RCC 7860 (cell line): ENCODE results near the gene HSD17B14.

ENCODE experiments used
- DNase-seq: peaks from one replicate; pipeline ENCODE4 v3.0.0-alpha.2; 2015; ENCODE audit warnings: low spot score
- FAIRE-seq: peaks from 2 replicates; lab custom pipeline; 2012; peaks lifted over from hg19 to GRCh38; lab: Jason Lieb, UNC

The HSD17B14 gene

DNA sequence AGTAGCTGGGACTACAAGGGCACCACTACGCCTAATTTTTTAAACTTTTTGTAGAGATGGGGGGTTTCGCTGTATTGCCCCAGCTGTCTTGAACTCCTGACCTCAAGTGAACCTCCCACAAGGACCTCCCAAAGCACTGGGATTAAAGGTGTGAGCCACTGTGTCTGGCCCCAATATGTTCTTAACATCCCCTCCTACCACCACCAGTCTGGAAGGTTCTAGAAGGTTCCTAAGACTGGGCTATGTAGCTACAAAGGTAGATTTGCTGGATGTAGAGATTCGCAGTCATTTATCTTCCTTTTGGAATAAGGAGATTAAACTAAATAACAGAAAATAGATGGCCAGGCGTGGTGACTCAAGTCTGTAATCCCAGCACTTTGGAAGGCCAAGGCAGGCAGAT, 5.3 kb downstream of the HSD17B14 start:
- DNase-seq (no peak), FAIRE-seq (no peak)

DNA sequence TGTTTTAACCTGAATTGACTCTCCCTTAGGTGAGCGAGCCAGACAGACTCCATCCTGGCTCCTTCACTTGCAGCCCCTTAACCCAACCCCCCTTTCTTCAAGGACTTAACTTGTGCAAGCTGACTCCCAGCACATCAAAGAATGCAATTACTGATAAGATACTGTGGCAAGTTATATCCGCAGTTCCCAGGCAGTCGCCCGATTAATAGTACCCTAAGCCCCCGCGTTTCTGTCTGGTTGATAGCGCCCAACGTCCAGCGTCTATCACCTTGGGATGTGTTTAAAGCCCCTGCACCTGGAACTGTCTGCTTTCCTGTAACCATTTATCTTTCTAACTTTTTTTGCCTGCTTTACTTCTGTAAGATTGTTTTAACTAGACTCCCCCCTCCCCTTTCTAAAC, 6.2 kb downstream of the HSD17B14 start:
- no peak for FAIRE-seq

DNA sequence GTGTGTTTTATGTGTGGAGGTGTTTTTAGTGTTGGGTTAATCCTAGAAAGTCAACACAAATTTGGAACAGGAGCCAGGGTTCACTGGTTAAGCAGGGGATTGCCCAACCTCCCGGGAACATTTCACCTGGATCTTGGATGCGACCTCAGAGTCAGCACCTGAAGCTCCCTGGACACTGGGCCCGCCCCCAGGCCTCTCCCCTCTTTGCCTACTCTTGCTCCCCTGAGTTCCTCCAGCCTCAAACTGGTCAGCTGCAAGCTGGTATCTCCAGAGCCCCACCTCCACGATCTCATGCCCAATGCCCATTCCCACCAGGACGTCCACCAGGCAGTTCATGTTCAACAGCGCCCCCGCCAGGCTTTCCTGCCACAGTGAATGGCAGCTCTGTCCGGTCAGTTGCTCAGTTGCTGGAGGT, 9.7 kb downstream of the HSD17B14 start:
- no peak for DNase-seq
- no peak for FAIRE-seq

More for the DNA sequence above, 6.2 kb downstream of the HSD17B14 start:
- no peak for DNase-seq

- DNase-seq (no peak), FAIRE-seq (no peak)
Measured at GRCh38 chr19:48822514-48822913, 13.8 kb downstream of the HSD17B14 start.

DNA sequence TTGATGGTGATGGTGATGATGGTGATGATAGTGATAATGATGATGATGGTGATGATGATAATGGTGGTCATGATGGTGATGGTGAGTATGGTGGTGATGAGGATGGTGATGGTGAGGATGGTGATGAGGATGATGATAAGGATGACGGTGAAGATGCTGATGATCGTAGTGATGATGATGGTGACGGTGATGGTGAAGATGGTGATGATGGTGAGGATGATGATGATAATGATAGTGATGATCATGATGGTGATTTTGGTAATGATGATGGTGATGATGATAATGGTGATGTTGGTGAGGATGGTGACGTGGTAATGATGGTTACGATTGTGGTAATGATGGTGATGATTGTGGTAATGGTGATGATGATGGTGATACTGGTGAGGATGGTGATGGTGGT, 14.7 kb downstream of the HSD17B14 start:
- DNase-seq, result no peak
- FAIRE-seq, result no peak

DNA sequence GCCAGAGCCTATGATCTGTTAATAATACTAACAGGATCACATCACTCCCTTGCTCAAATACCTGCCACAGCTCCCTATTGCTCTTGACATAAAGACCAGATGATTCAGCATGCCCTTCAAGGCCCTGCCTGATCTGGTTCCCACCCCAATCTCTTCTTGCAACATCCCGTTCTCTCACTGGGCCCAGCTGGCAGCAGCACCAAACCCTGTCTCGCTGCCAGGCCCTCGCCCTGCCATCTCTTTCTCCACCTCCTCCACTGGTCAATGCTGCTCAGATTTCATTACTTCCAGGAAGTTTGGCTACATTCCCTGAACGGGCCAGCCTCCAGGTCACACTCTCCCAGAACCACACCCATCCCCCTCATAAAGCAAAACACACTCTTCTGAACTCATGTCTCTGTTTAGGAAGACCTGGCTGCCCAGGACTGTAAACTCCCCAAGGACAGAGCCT, 16.9 kb downstream of the HSD17B14 start:
- DNase-seq (no peak), FAIRE-seq (no peak)

DNA sequence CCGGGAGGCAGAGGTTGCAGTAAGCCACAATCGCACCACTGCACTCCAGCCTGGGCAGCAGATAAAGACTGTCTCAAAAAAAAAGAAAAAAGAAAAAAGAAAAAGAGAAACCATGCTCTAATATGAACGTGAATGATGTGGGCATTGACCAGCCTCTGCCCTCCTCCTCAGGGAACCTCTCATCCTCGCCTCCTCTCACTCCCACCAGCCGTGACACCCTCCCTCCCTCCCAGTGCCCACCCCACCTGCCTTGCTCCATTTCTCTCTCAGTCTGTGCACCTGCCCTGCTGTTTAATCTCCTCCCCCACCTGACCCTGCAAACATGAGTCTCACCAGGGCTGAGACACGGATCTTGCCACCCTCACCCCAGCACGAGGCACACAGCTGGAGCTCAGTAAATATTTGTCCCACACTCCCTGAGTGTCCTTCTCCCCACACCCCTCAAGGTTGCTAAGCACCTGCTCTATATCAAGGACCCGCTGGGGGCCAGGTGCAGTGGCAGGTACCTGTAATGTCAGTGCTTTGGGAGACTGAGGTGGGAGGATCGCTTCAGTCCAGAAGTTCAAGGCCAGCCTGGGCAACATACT, 18.0 kb downstream of the HSD17B14 start:
- DNase-seq, result no peak
- FAIRE-seq, result no peak

GRCh38 chr19:48817585-48818124, 18.6 kb downstream of the HSD17B14 start:
- FAIRE-seq (no peak), DNase-seq (no peak)

GRCh38 chr19:48815870-48816501, 20.3 kb downstream of the HSD17B14 start:
- FAIRE-seq, result no peak
- DNase-seq, result no peak

DNA sequence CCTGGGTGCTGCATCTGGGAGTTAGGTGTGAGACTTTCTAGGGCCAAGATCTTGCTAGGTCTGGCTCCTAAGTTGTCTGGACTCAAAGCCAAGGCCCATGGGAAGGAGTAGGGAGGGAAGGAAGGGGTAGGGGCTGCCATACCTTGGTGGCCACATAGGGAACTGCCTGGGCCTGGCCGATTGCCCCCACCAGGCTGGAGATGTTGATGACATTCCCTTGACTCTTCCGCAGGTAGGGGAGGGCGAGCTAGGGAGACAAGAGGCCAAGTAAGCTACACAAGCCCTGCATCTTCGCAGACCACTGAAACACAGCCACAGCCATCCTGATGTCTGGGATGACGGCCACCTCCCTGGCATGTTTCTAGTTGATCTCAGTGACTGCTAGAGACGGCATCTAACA, 21.4 kb downstream of the HSD17B14 start:
- FAIRE-seq (no peak), DNase-seq (no peak)

DNA sequence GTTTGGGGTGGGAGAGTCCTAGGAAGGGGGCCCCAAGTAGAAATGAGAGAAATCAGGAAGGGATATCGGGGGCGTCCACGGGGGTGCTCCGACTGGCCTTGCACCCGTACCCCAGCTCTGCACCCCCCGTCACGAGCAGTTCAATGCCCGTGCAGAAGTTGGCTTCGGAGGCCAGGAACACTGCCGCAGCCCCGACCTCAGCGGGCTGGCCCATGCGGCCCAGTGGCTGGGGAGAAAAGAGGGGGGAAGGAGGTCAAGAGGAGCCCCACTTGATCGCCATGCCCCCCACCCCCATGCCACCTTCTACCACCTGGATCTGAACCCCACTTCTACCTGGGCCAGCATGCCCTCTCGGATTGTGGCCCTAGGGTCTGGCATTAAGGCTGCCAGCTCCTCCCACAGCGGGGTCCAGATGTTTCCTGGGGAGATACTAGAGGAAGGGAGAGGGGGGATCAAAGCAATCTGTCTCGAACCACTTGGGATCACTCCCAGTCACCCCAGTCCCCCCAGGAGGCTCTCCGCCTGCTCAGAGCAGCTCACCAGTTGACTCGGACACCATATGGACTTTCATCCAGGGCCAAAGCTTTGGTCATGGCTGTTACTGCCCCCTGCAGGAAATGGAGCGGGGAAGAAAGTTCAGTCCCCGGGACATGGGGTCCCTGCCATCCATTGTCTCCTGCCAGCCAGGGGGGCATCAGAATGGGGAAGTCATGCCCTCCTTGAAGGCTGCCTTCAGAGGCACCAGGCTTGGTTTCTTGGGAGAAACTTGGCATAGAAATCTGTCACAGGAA, 23.0 kb downstream of the HSD17B14 start:
- DNase-seq (no peak), FAIRE-seq (no peak)

DNA sequence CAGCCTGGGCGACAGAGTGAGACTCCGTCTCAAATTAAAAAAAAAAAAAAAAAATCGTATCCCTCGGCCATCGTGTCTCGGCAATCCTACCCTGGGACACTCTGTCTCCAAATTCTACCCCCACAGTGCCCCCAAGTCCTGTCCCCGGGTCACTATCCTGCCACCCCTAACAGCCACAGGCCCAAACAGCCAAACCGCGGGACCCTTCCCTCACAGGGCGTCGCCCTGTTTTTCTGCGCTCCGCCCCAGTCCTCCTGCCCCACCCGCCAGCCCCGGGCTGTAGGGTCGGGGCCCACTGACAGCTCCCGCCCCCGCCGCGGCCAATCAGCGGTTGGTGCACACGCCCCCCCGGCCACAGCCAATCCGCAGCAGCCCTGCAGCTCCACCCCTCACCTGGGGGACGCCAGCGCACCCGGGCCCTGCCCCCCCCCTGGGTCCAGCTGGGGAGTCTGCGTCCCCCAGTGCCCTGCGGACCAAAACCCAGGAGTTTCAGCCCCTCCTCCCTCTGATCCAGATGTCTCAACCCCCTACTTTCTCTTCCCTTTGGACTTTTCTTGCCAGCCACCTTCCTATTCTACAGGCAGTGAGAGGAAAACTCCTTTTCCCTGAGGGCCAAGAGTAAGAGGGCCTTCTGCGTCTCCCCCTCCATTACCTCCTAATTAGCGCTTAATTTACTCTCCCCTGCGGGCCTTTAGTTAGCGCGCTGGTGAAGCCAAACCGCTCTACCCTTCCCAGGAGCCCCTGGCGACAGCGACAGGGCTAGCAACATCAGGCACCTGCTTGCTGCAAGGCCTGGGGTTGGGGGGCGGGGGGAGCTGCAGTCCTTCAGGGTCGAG, 24.0 kb downstream of the HSD17B14 start:
- no peak for DNase-seq
- no peak for FAIRE-seq

- FAIRE-seq, result no peak
- DNase-seq, result no peak
Measured at GRCh38 chr19:48810151-48810550, 26.1 kb downstream of the HSD17B14 start.

DNA sequence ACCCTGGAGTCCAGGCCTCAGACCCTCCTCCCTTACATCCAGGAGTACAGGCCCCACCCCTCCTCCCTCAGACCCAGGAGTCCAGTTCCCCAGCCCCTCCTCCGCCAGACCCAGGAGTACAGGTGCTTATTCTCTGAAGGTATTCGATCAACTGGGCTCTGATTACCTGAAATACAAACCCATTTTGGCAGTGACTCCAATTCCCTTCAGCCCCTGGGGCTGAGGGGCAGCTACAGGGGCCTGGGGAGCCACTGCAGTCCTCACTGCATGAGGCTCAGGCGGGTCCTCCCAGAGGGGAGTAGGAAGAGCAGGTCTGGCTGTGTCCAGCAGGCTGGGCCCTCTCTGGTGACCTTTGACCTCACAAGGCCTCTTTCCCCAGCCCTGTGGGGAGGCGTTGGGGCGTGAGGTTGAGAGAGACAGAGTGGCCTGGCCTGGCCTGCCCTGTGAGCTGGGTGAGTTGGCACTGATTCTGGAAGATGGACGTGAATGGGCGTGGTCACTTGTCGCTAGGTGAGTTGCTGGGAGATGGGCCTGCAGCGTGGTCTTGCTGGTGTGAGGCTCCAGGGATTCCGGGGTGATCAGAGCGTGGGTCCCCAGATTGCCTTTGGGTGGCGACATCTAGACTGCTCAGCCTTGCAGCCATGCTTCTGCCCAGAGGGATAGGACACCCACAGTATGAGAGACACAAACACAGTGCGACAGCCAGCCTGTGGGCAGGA, 28.5 kb downstream of the HSD17B14 start:
- FAIRE-seq (no peak), DNase-seq (no peak)

DNA sequence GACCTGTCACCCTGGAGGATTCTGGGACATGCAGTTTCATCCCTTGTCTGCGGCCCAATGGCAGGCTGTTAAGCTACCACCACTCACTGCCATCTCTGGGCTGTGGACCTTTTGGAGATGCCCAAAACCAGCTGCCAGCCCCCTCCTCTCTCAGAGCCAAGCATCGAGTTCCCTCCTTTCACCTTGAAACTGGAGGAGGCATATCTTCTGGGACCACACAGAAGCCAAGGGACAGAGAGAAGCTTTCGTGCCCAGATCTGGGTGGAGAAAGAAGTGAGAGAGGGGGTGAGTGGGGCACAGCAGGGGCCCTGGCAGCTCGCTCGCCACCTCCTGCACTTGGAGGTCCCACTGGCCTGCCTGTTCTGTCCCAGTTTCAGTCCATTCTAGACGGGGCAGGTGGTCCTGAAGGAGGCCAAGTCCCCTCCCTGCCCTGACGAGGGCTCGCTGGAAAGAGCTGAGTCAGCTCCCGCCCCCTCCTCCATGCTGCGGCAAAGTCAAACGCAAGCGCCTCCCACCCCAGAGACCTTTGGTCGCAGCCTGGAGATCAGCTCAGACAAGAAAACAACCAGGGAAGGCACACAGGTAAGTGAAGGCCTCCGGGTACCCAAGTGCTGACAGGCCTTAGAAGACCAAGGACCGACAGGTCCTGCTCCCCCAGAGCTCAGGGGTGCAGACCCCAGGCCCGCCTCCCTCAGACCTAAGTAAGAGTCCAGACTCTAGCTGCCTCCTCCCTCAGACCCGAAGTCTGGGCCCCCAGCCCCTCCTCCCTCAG, 29.3 kb downstream of the HSD17B14 start:
- FAIRE-seq, result no peak

DNA sequence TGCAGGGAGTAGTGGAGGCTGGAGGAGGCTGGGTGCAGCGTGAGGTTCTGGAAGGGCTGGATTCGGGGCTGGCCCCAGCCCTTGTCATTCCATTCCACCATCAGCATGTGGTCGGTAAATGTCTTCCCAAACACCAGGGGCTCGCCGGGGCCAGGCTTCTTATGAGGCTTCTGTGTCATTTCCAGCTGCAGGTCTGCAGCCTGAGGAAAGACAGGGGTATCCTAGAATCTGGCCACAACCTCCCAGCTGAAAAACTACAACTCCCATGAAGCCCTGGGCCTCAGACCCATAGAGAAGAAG, 29.8 kb downstream of the HSD17B14 start:
- FAIRE-seq (no peak), DNase-seq (peak; percentile 8)

More for the DNA sequence above, 29.3 kb downstream of the HSD17B14 start:
- no peak for DNase-seq

DNA sequence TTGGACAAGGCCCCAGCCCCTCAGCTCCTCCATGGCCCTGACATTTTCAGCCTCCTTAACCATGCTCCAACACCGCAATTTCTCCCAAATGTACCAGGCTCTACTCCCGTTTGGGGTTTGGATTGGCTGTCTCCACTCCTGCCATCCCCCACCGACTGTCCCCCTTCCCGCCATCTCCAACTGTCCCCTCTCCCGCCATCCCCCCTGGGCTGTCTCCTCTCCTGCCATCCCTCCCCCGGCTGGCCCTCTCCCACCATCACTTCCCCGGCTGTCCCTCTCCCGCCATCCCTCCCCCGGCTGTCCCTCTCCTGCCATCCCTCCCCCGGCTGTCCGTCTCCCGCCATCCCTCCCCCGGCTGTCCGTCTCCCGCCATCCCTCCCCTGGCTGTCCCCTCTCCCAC, 30.8 kb downstream of the HSD17B14 start:
- DNase-seq, result no peak
- FAIRE-seq, result no peak

DNA sequence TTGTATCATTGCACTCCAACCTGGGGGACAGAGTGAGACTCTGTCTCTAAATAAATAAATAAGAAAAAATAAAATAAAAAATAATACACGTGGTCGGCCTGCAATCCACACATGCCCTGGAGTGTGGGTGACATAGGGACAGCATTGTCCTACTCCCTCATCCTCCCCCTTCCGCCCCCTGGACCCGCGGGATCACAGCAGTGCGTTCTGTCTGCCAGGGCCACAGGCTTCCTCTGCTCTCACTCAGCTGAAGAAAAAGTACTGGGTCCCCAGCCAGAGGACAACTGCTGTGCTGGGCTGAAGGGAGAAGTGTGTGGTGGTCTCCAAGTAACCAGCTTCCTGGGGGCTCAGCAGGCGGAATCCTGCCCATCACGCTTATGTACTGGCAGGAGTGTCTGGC, 31.8 kb downstream of the HSD17B14 start:
- FAIRE-seq (no peak), DNase-seq (no peak)

DNA sequence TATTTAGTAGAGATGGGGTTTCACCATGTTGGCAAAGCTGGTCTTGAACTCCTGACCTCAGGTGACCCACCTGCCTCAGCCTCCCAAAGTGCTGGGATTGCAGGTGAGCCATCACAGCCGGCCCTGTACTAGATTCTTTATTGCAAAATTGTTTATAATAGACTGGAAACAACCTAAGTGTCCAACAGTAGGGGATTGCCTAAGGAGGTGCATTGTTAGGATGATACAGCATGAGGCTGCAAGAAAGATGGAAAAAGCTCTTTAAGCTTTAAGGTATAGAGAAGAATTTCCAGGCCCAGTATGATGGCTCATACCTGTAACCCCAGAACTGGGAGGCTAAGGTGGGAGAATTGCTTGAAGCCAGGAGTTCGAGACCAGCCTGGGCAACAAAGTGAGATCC, 33.7 kb downstream of the HSD17B14 start:
- DNase-seq, result no peak
- no peak for FAIRE-seq
